Breast epithelium (tissue), 4 donors: ENCODE measurements around the gene ACTRT2. TPM values are rescaled to one million over a fixed set of nuclear protein-coding genes. Genes with fewer than 3 reads are reported as not detected.

Experiments used
- DNase-seq, 2 donors: peaks; one replicate each; pipeline ENCODE4 v3.0.0-alpha.2; 2019; ENCODE audit warnings: low spot score in 2 of 2
- H3K27ac ChIP-seq, 2 donors: fragments of 200-600 bp; sonication (generic) in 1 of 2; one replicate each; pipeline ENCODE4 v1.5.1; 2016 to 2019; ENCODE audit warnings: mild to moderate bottlenecking in 1 of 2
- H3K27me3 ChIP-seq, 2 donors: fragments of 200-600 bp; sonication (generic) in 1 of 2; one replicate each; pipeline versions ENCODE4 v1.5.1 to v1.6.0; 2017 to 2019; ENCODE audit warnings: control low read depth in 1 of 2, mild to moderate bottlenecking in 1 of 2
- H3K36me3 ChIP-seq: fragments of 200-600 bp; one replicate; pipeline ENCODE4 v1.5.1; 2019
- H3K4me1 ChIP-seq, 2 donors: fragments of 200-600 bp; sonication (generic); one replicate each; pipeline ENCODE4 v1.5.1; 2016 to 2019; ENCODE audit warnings: control low read depth in 1 of 2
- H3K4me3 ChIP-seq, 3 donors: fragments of 200-600 bp; sonication (generic); 1 replicate in 2 of 3; 2 replicates in 1 of 3; pipeline ENCODE4 v1.5.1; 2016 to 2019; ENCODE audit warnings: mild to moderate bottlenecking in 3 of 3, moderate library complexity in 2 of 3
- H3K9me3 ChIP-seq, 2 donors: fragments of 200-600 bp; sonication (generic) in 1 of 2; one replicate each; pipeline ENCODE4 v1.5.1; 2016 to 2019; ENCODE audit warnings: control low read depth in 1 of 2
- POLR2A ChIP-seq: fragments of 450-650 bp; IDR thresholded peaks from one replicate; pipeline ENCODE4 v1.6.1; 2016; ENCODE audit warnings: antibody characterized with exemption, mild to moderate bottlenecking, moderate library complexity
- POLR2AphosphoS5 ChIP-seq, 3 donors: sonication (generic); formaldehyde crosslinking; IDR thresholded peaks; one replicate each; pipeline ENCODE4 v1.6.1; 2017; ENCODE audit warnings: antibody characterized with exemption in 3 of 3
- intact Hi-C: fragments of 100-400 bp; cut with DNase I; formaldehyde crosslinking; loops from one replicate; pipeline ENCODE4 v1.15.1; 2023; ENCODE audit warnings: low total_unique reads
- total RNA-seq, 3 donors: library from RNA; depleted of rRNA; stranded (reverse); fragments of >200 nt; gene quantifications; one replicate each; pipeline ENCODE4 v1.1.0, GENCODE V29; 2016
- TF ChIP-seq, protein P1 (sequence below), 3 donors: fragments of 450-650 bp; IDR thresholded peaks; one replicate each; pipeline ENCODE4 v1.5.1; 2016 to 2017; ENCODE audit warnings: antibody characterized with exemption in 3 of 3, mild to moderate bottlenecking in 3 of 3, moderate library complexity in 3 of 3

ACTRT2 gene
- total RNA-seq, 3 donors from 2014 or later, result not detected

DNA sequence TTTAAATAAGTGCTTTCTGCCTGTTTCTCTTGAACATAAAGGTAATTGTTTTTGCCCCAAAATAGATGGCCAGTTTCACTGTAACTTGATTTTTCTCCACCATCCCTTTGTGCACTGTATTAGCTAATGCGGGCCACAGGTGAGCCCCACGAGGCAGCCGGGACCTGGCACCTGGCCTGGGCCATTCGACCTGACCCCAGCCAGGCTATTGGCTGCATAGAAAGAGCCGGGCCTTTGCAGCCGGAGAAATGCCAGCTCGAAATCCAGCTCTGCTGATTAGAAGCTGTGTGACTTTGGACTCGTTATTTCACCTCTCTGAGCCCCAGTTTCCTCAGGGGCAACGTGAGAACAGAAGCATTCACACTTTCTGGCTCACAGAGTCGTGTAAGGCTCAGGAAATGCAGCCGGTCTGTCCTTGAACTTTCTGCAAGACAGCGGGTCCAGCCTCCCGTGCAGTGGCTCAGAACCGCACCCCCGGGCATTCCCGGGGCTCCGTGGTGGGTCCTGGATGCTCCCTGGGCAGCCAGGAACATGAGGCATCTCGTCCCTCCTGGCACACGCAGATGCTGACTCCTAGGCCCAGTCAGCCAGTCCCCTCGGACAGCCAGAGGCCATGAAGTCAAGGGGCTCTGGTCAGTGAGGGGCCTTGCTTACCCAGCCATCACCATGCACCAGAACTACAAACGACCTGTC lies 37.4 kb upstream of the ACTRT2 start:
- H3K27ac ChIP-seq, result no peak overlapping the region
- DNase-seq, result no peak
- no peak for TF ChIP-seq POLR2AphosphoS5 (IDR thresholded peaks at IDR 0.05)
- TF ChIP-seq, protein P1, sequence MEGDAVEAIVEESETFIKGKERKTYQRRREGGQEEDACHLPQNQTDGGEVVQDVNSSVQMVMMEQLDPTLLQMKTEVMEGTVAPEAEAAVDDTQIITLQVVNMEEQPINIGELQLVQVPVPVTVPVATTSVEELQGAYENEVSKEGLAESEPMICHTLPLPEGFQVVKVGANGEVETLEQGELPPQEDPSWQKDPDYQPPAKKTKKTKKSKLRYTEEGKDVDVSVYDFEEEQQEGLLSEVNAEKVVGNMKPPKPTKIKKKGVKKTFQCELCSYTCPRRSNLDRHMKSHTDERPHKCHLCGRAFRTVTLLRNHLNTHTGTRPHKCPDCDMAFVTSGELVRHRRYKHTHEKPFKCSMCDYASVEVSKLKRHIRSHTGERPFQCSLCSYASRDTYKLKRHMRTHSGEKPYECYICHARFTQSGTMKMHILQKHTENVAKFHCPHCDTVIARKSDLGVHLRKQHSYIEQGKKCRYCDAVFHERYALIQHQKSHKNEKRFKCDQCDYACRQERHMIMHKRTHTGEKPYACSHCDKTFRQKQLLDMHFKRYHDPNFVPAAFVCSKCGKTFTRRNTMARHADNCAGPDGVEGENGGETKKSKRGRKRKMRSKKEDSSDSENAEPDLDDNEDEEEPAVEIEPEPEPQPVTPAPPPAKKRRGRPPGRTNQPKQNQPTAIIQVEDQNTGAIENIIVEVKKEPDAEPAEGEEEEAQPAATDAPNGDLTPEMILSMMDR (IDR thresholded peaks at IDR 0.05), result no peak
- TF ChIP-seq POLR2A, result no peak
- H3K4me3 ChIP-seq, result no peak overlapping the region
- intact Hi-C loops, result no loop called here
- H3K36me3 ChIP-seq, result no peaks in the 10 kb centered on the region
- H3K4me1 ChIP-seq, result no peaks in the 10 kb centered on the region
- H3K27me3 ChIP-seq, result peaks cover 0 to 45% of the 10 kb centered on the region in 2 donors
- no peaks in the 10 kb centered on the region for H3K9me3 ChIP-seq

DNA sequence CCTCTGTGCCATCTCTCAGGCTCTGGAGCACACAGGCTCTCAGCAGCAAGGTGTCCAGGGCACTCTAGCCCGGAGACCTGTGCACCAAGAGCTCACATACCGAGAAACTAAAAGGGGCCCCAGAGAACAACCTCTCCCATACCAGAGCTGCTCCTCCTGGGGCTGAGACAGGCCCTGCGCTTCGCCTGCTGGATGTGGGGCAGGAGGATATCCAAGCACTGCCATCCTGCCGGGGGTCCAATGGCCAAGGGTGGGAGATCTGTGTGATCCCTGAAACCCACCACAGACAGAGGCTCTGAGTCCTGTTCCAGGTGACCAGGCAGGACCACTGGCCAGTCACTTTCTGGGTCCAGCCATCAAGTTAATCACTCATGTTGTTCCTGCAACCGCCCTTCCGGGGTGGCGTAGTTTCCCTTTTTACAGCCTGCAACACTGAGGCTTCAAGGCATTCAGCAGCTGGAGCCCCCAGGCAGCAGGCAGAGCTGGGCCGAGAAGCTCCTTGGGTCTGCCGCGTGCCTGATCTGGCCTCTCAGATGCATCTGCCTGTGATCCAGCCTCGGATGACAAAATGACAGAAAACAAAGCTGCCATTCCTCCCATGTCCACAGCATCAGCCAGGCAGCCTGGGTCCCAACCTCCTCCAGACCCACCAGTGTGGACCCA lies 36.7 kb upstream of the ACTRT2 start:
- TF ChIP-seq POLR2A, result no peak
- TF ChIP-seq, protein P1 (IDR thresholded peaks at IDR 0.05), result no peak
- TF ChIP-seq POLR2AphosphoS5 (IDR thresholded peaks at IDR 0.05), result no peak
- H3K9me3 ChIP-seq, result no peaks in the 10 kb centered on the region
- peaks cover 0 to 45% of the 10 kb centered on the region in 2 donors for H3K27me3 ChIP-seq
- no peak overlapping the region for H3K4me3 ChIP-seq
- H3K4me1 ChIP-seq, result no peaks in the 10 kb centered on the region
- no peak overlapping the region for H3K27ac ChIP-seq
- intact Hi-C loops, result no loop called here
- no peaks in the 10 kb centered on the region for H3K36me3 ChIP-seq
- DNase-seq, result peak in 1 of 2 donors; percentile 34

DNA sequence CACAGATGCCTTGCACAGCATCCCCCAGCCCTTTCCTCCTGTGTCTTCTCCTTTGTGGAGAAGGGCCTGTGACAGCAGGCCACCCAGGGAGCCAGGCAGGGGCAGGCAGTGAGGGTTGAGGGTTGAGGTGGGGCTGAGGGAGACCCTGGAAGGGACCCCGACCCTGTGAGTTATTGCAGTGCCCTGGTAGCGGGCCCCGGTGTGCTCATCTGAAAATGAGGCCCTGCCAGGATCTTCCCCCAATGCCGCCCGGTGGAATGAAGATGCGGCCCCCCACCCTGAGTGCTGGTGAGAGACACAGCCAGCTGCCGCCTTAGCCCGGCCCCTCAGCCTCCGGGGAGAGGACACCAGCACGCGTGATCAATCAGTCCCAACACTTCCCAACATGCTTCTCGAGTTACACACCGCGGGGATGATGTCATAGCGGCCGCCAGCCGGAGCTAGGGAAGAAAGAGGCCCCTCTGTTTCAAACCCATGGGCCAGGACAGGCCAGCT lies 36.2 kb upstream of the ACTRT2 start:
- intact Hi-C loops, result no loop called here
- no peaks in the 10 kb centered on the region for H3K9me3 ChIP-seq
- TF ChIP-seq, protein P1 (IDR thresholded peaks at IDR 0.05), result no peak
- TF ChIP-seq POLR2A (no peak), POLR2AphosphoS5 (IDR thresholded peaks at IDR 0.05) (no peak)
- peak in 1 of 2 donors; percentile 15 for DNase-seq
- H3K4me3 ChIP-seq, result no peak overlapping the region
- no peaks in the 10 kb centered on the region for H3K4me1 ChIP-seq
- H3K36me3 ChIP-seq, result no peaks in the 10 kb centered on the region
- peaks cover 0 to 45% of the 10 kb centered on the region in 2 donors for H3K27me3 ChIP-seq
- H3K27ac ChIP-seq, result no peak overlapping the region

DNA sequence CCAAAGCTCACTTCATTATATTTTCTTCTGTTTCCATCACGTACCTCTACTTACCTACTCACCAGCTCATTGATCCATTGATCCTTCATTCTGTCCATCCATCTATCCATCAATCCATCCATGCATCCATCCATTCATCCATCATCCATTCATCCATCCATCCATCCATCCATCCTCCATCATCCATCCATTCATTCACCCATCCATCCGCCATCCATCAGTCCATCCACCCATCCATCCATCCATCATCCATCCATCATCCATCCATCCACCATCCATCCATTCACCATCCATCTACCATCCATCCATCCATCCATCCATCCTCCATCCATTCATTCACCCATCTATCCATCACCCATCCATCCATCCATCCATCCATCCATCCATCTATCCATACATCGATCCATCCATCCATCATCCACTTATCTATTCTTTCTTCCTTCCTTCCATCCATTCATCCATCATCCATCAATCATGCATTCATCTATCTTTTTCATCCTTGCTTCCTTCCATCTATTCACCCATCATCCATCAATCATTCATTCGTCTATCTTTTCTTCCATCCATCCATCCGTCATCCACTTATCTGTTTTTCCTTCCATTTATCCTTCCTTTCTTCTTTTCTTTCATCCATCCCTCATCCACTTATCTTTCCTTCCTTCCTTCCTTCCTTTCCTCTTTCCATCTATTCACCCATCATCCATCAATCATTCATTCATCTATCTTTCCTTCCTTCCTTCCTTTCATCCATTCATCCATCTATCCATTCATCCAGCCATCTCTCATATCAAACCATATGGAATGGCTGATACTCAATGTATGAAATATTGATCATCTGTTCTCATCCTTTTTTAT lies 35.3 kb upstream of the ACTRT2 start:
- intact Hi-C loops, result no loop called here
- no peak for TF ChIP-seq POLR2AphosphoS5 (IDR thresholded peaks at IDR 0.05)
- TF ChIP-seq POLR2A, result no peak
- TF ChIP-seq, protein P1 (IDR thresholded peaks at IDR 0.05), result no peak
- DNase-seq, result no peak
- Histone ChIP-seq H3K9me3 (no peaks in the 10 kb centered on the region), H3K4me3 (no peak overlapping the region), H3K36me3 (no peaks in the 10 kb centered on the region), H3K27me3 (peaks cover 0 to 48% of the 10 kb centered on the region in 2 donors), H3K4me1 (no peaks in the 10 kb centered on the region), H3K27ac (no peak overlapping the region)
